Neutrophil (primary cell): ENCODE results near the gene ARRDC1.

ENCODE experiments used
- H3K27ac ChIP-seq: fragments of 200-600 bp; sonication (generic); 2 replicates; pipeline ENCODE4 v1.5.1; 2016; ENCODE audit warnings: mild to moderate bottlenecking, moderate library complexity
- H3K27me3 ChIP-seq: fragments of 200-600 bp; sonication (generic); 2 replicates; pipeline ENCODE4 v1.6.0; 2016; ENCODE audit warnings: mild to moderate bottlenecking
- H3K36me3 ChIP-seq: fragments of 200-600 bp; sonication (generic); 2 replicates; pipeline ENCODE4 v1.5.1; 2017
- H3K4me1 ChIP-seq, 2 experiments: fragments of 200-600 bp in 1 of 2; sonication (generic) in 1 of 2; 1 replicate in 1 of 2; 2 replicates in 1 of 2; pipeline versions ENCODE4 v1.5.1 to v1.6.1; 2013 to 2016; ENCODE audit warnings: low read depth in 1 of 2, low read length in 1 of 2, mild to moderate bottlenecking in 1 of 2, moderate library complexity in 1 of 2; ENCODE audit not compliant: control insufficient read depth in 1 of 2, insufficient read depth in 1 of 2
- H3K4me3 ChIP-seq, 2 experiments: fragments of 200-600 bp in 1 of 2; sonication (generic) in 1 of 2; 1 replicate in 1 of 2; 2 replicates in 1 of 2; pipeline ENCODE4 v1.5.1; 2013 to 2016; ENCODE audit warnings: low read depth in 1 of 2, low read length in 1 of 2, mild to moderate bottlenecking in 1 of 2, moderate library complexity in 1 of 2
- H3K9me3 ChIP-seq: fragments of 200-600 bp; sonication (generic); 2 replicates; pipeline ENCODE4 v1.5.1; 2016
- TF ChIP-seq, protein P1 (sequence below): fragments of 200-600 bp; sonication (generic); IDR thresholded peaks from 2 replicates; pipeline ENCODE4 v1.5.1; 2016; ENCODE audit warnings: antibody characterized with exemption

Gene ARRDC1

GRCh38 chr9:137642118-137642601, 36.7 kb downstream of the ARRDC1 start:
- TF ChIP-seq, protein P1, sequence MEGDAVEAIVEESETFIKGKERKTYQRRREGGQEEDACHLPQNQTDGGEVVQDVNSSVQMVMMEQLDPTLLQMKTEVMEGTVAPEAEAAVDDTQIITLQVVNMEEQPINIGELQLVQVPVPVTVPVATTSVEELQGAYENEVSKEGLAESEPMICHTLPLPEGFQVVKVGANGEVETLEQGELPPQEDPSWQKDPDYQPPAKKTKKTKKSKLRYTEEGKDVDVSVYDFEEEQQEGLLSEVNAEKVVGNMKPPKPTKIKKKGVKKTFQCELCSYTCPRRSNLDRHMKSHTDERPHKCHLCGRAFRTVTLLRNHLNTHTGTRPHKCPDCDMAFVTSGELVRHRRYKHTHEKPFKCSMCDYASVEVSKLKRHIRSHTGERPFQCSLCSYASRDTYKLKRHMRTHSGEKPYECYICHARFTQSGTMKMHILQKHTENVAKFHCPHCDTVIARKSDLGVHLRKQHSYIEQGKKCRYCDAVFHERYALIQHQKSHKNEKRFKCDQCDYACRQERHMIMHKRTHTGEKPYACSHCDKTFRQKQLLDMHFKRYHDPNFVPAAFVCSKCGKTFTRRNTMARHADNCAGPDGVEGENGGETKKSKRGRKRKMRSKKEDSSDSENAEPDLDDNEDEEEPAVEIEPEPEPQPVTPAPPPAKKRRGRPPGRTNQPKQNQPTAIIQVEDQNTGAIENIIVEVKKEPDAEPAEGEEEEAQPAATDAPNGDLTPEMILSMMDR, result no peak
- Histone ChIP-seq H3K4me3 (no peak overlapping the region), H3K36me3 (peaks cover 13% of the 10 kb centered on the region), H3K27me3 (no peaks in the 10 kb centered on the region), H3K4me1 (peaks cover 7 to 20% of the 10 kb centered on the region in 2 experiments), H3K27ac (no peak overlapping the region), H3K9me3 (no peaks in the 10 kb centered on the region)

DNA sequence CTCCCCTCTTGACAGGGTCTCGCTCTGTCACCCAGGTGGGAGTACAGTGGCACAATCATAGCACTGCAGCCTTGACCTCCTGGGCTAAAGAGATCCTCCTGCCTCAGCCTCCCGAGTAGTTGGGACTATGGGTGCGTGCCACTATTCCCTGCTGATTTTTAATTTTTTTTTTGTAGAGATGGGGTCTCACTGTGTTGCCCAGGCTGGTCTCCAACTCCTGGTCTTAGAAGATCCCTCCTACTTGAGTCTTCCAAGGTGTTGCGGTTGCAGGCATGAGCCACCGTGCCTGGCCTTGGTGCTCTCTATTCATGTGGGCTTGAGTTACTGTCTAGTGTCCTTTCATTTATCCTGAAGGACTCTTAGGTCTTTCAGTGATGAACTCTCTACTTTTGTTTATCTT, 37.4 kb downstream of the ARRDC1 start:
- Histone ChIP-seq H3K4me3 (no peak overlapping the region), H3K36me3 (peaks cover 13% of the 10 kb centered on the region), H3K27ac (no peak overlapping the region), H3K9me3 (no peaks in the 10 kb centered on the region), H3K4me1 (peaks cover 13 to 25% of the 10 kb centered on the region in 2 experiments), H3K27me3 (no peaks in the 10 kb centered on the region)
- TF ChIP-seq, protein P1, result no peak

- Histone ChIP-seq H3K4me3 (no peak overlapping the region), H3K27me3 (no peaks in the 10 kb centered on the region), H3K9me3 (no peaks in the 10 kb centered on the region), H3K27ac (no peak overlapping the region), H3K36me3 (peaks cover 13% of the 10 kb centered on the region), H3K4me1 (peaks cover 16 to 25% of the 10 kb centered on the region in 2 experiments)
- TF ChIP-seq, protein P1, result no peak
Measured at GRCh38 chr9:137643921-137644320, 38.4 kb downstream of the ARRDC1 start.

DNA sequence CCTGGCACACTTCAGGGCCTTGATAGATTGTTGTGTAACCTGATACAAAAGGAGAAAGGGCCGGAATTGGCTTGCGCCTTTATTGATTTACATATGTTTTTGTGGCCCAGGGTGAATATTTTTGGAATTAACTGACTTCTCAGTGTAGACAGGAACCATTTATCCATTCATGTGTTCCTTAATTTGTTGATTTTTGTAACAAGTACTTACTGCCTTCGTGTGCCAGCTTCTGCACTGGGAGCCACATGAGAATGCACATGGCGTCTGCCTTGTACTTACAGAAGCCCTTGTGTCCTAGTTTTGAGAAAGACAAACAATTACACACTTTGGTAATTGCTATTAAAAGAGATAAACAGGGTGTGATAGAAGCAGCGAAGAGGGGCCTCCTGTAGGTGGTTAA, 39.7 kb downstream of the ARRDC1 start:
- Histone ChIP-seq H3K27me3 (no peaks in the 10 kb centered on the region), H3K4me1 (peaks cover 16 to 22% of the 10 kb centered on the region in 2 experiments), H3K36me3 (peaks cover 13% of the 10 kb centered on the region), H3K4me3 (no peak overlapping the region), H3K9me3 (no peaks in the 10 kb centered on the region), H3K27ac (no peak overlapping the region)
- TF ChIP-seq, protein P1, result no peak

- H3K9me3 ChIP-seq, result no peaks in the 10 kb centered on the region
- H3K36me3 ChIP-seq, result peaks cover 13% of the 10 kb centered on the region
- peak overlapping the region; percentile 82 for H3K27ac ChIP-seq
- H3K4me3 ChIP-seq, result peak overlapping the region in 1 of 2 experiments; percentile 50
- no peaks in the 10 kb centered on the region for H3K27me3 ChIP-seq
- H3K4me1 ChIP-seq, result peaks cover 17 to 22% of the 10 kb centered on the region in 2 experiments
- TF ChIP-seq, protein P1, result no peak
Measured at GRCh38 chr9:137646341-137646740, 40.9 kb downstream of the ARRDC1 start.
